ENCODE results near the gene CD300LB. TPM values are rescaled to one million over a fixed set of nuclear protein-coding genes. Genes with fewer than 3 reads are reported as not detected.
A peak's percentile ranks its signal among the peaks of the same experiment; 100 is the strongest.

The CD300LB gene
- total RNA-seq, 1 experiment from 2014 or later: not detected

DNA sequence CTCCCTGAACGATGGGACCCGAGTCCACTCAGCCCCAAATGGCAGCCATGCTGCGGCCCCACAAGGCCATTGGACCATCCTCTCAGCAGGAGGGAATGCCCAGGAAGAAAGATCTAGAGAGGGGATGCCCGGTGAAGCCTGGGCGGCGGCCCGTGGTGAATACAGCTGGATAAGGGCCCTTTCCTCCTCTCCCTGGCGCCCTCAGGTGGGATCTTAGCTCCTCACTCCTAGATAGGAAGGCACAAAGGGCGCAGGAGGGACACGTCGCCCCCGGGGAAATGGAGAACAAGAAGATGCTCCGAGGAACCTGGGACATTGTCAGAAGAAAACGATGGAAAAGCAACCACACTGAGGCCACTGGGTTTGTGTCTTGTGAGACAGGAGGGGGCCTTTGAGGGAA is 12.1 kb upstream of the CD300LB start:
- Histone ChIP-seq H4K8ac (replicated peaks; ENCODE audit: insufficient read length, low read depth, low read length) (no peak overlapping the region), H3K27ac (ENCODE audit: insufficient read length, low read depth, low read length) (no peak overlapping the region), H3K9me3 (ENCODE audit: control insufficient read depth, low read depth, low read length) (no peaks in the 10 kb centered on the region), H3K23ac (ENCODE audit: insufficient read length, low read depth, low read length) (no peak overlapping the region), H2BK20ac (ENCODE audit: low read depth, low read length, poor library complexity, severe bottlenecking) (no peak overlapping the region), H3K27me3 (ENCODE audit: insufficient read depth, low read length) (no peaks in the 10 kb centered on the region), H3K4me2 (ENCODE audit: insufficient read depth, insufficient read length, low read length) (no peak overlapping the region), H3K4ac (ENCODE audit: low read depth, low read length) (no peak overlapping the region), H4K91ac (ENCODE audit: insufficient read length, low read depth, low read length) (no peak overlapping the region), H2BK5ac (ENCODE audit: insufficient read length, low read length) (no peak overlapping the region), H3K9ac (ENCODE audit: extremely low read depth, insufficient read length, low read length) (no peak overlapping the region), H2AK5ac (ENCODE audit: insufficient read length, low read length) (no peak overlapping the region), H3K56ac (ENCODE audit: insufficient read length, low read depth, low read length) (no peak overlapping the region), H3K79me1 (ENCODE audit: insufficient read depth, low read depth, low read length, poor library complexity, severe bottlenecking) (no peaks in the 10 kb centered on the region), H2BK15ac (ENCODE audit: low read depth, low read length) (no peak overlapping the region), H3K23me2 (ENCODE audit: insufficient read length, low read depth, low read length, poor library complexity, severe bottlenecking) (no peaks in the 10 kb centered on the region), H2BK12ac (ENCODE audit: insufficient read length, low read depth, low read length) (no peak overlapping the region), H3T11ph (ENCODE audit: low read length) (no peak overlapping the region), H2AFZ (ENCODE audit: low read length) (no peak overlapping the region), H3K79me2 (ENCODE audit: insufficient read depth, low read length) (no peaks in the 10 kb centered on the region), H3K4me1 (ENCODE audit: insufficient read depth, low read length) (no peaks in the 10 kb centered on the region), H4K5ac (ENCODE audit: insufficient read length, low read depth, low read length) (no peak overlapping the region), H2BK120ac (ENCODE audit: low read depth, low read length, poor library complexity, severe bottlenecking) (no peak overlapping the region), H4K20me1 (ENCODE audit: control insufficient read depth, insufficient read depth, insufficient read length) (no peaks in the 10 kb centered on the region), H3K14ac (ENCODE audit: insufficient read depth, low read length) (no peak overlapping the region), H3K18ac (ENCODE audit: insufficient read length, low read depth, low read length) (no peak overlapping the region)
- no peaks in the 10 kb centered on the region for H3K4me1 Mint-ChIP-seq
- H3K4me3 Mint-ChIP-seq: no peak overlapping the region
- peaks cover 27% of the 10 kb centered on the region for H3K27me3 Mint-ChIP-seq (ENCODE audit: low read depth)
- WGBS (ENCODE audit: extremely low coverage, insufficient read length, low lambda C conversion rate): no CpG with 5 or more reads among the region's 14 CpGs
- peaks cover 0 to 2% of the 10 kb centered on the region in 2 experiments; a peak in 1 of 5 replicates for H3K9me3 Mint-ChIP-seq
- TF ChIP-seq CTCF (conservative IDR thresholded peaks at IDR 0.05): peak; percentile 31; the same call in 1 of the 3 replicates
- H3K27ac Mint-ChIP-seq: peak overlapping the region in 1 of 3 experiments; percentile 70; a peak in 1 of 7 replicates
- DNase-seq: no peak
- H3K36me3 Mint-ChIP-seq (ENCODE audit: insufficient read depth in 1 of 3, low read depth in 3 of 3): no peaks in the 10 kb centered on the region
